Subcutaneous adipose tissue (tissue), 4 donors: ENCODE data around the gene BRD3. TPM values are rescaled to one million over a fixed set of nuclear protein-coding genes. Genes with fewer than 3 reads are reported as not detected.

Experiments used
- CTCF ChIP-seq: fragments of 450-650 bp; IDR thresholded peaks from one replicate; pipeline ENCODE4 v1.5.1; 2016; ENCODE audit warnings: low read depth, mild to moderate bottlenecking, control low read depth, antibody characterized with exemption, moderate library complexity
- total RNA-seq, 4 donors: library from RNA; depleted of rRNA; stranded (reverse); fragments of >200 nt; gene quantifications; one replicate each; pipeline ENCODE4 v1.1.0, GENCODE V29; 2016

BRD3 gene
- total RNA-seq, 4 donors from 2014 or later: 18.7 to 67.4 (median 22.1) TPM

DNA sequence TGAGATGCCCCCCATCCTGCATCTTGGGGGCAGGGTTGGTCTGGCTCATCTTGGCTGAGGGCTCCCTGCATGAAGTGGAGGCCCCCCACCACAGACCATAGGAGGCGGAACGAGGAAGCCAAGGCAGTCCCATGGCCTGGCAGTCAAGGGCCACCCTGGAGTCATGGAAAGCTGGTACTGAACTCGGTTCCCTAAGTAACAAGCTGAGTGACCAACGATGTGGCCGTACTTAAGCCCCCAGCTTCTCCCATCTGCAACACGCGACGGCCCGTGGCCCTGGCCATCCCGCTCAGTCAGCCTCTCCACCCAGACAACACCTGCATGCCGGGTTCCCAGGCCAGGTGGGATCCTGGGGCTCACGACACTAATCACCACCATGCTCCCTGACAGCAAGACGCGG, 17.1 kb downstream of the BRD3 start:
- TF ChIP-seq CTCF: no peak

- no peak for TF ChIP-seq CTCF
These were observed 17.8 kb downstream of the BRD3 start for GRCh38 chr9:134049772-134050588.

GRCh38 chr9:134049236-134049635, 18.6 kb downstream of the BRD3 start:
- no peak for TF ChIP-seq CTCF

GRCh38 chr9:134048582-134048968, 19.3 kb downstream of the BRD3 start:
- no peak for TF ChIP-seq CTCF

- TF ChIP-seq CTCF: no peak
These were observed 19.8 kb downstream of the BRD3 start for GRCh38 chr9:134047868-134048581.

DNA sequence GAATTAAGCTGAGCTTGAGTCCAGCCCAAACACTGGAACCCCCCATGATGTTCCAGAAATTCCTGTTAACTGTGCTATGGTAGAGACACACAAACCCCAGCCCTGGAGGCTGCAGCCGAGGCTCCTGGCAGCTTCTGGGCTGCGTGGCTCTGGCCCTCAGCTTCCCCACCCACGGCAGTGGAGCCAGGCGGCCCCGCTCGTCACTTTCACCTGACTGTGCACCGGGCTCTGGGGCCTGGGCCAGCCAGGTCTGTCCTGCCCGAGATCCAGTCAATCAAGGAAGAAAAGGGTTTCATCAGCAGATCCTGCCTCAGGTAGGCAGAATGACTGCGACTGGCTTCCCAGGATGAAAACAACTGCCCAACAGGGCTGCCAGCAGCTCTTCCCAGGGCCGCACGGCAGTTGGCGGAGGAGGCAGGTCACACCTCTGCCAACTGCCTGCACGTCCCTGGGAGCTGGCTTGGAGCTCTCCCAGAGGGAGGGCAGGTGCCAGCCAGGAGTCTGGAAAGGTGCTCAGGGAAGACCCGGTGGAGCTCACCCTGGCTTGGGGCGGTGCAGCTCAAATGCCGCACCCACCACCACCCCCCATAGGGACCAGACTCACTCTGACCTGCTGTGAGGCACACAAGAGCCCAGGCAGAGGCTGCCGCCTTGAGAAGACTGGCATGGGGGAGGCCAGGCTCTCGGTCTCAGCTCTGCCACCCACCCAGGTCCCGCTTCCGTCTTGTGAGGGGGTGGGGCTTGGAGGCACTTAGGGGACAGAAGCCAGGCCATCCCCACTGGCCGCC, 20.7 kb downstream of the BRD3 start:
- no peak for TF ChIP-seq CTCF
